ENCODE data around the gene ZNF669. TPM values are rescaled to one million over a fixed set of nuclear protein-coding genes. Genes with fewer than 3 reads are reported as not detected.

ZNF669 gene
- total and polyA plus RNA-seq, 2 experiments from 2014 or later: 13.7 to 25.4 TPM

- Mint-ChIP-seq H3K4me1 (peaks cover 6% of the 10 kb centered on the region; the same call in 2 of the 3 replicates), H3K36me3 (ENCODE audit: low read depth) (peaks cover 78% of the 10 kb centered on the region)
- peaks cover 7% of the 10 kb centered on the region; the same call in 1 of the 2 replicates for H3K36me3 ChIP-seq (ENCODE audit: insufficient read depth)
Observed at GRCh38 chr1:247070645-247071044, 33.5 kb downstream of the ZNF669 start.

GRCh38 chr1:247064304-247064703 is 39.9 kb downstream of the ZNF669 start:
- Histone ChIP-seq H4K20me1 (replicated peaks; ENCODE audit: insufficient read depth) (peaks cover 21% of the 10 kb centered on the region; the same call in 1 of the 2 replicates), H3K9me2 (ENCODE audit: insufficient read depth) (no peaks in the 10 kb centered on the region), H3F3A (replicated peaks; ENCODE audit: low read depth) (no peaks in the 10 kb centered on the region), H3K4me1 (ENCODE audit: insufficient read depth) (no peaks in the 10 kb centered on the region), H3K36me3 (ENCODE audit: insufficient read depth) (no peaks in the 10 kb centered on the region), H3K27ac (ENCODE audit: low read depth) (no peak overlapping the region), H3K4me3 (no peak overlapping the region), H3K4me2 (no peak overlapping the region), H3K27me3 (ENCODE audit: insufficient read depth) (no peaks in the 10 kb centered on the region), H2AFZ (no peak overlapping the region), H3K79me2 (replicated peaks; ENCODE audit: insufficient read depth) (peaks cover 98% of the 10 kb centered on the region)
- peaks cover 82% of the 10 kb centered on the region for H3K36me3 Mint-ChIP-seq (ENCODE audit: low read depth)
- no peak overlapping the region for H3K27ac Mint-ChIP-seq
- peaks cover 2% of the 10 kb centered on the region for H3K27me3 Mint-ChIP-seq (ENCODE audit: insufficient read depth, low read depth, poor library complexity)
- DNase-seq (ENCODE audit: low spot score): no peak
- no peak for ATAC-seq
- H3K9me3 Mint-ChIP-seq: peaks cover 36% of the 10 kb centered on the region
- H3K4me1 Mint-ChIP-seq: peaks cover 6% of the 10 kb centered on the region; the same call in 2 of the 3 replicates
- H3K4me3 Mint-ChIP-seq: no peak overlapping the region
- no peak for TF ChIP-seq ZNF331 (CRISPR knock-in tag; IDR thresholded peaks at IDR 0.05; ENCODE audit: low read depth)
- TF ChIP-seq EZH2phosphoT487 (IDR thresholded peaks at IDR 0.05; ENCODE audit: unreplicated experiment): no peak
- no peak for TF ChIP-seq NANOG (IDR thresholded peaks at IDR 0.05; ENCODE audit: borderline replicate concordance)
- no peak for TF ChIP-seq CREB1 (CRISPR knock-in tag; IDR thresholded peaks at IDR 0.05; ENCODE audit: low read depth)
- no peak for TF ChIP-seq POLR2AphosphoS5 (IDR thresholded peaks at IDR 0.05; ENCODE audit: low read depth)
- TF ChIP-seq REST (IDR thresholded peaks at IDR 0.05; ENCODE audit: unreplicated experiment): no peak
- no peak for TF ChIP-seq ETS1 (IDR thresholded peaks at IDR 0.05)
- no peak for TF ChIP-seq CTCF (conservative IDR thresholded peaks at IDR 0.05; ENCODE audit: low read depth in 2 of 2)
- no peak for TF ChIP-seq ZNF114 (CRISPR knock-in tag; IDR thresholded peaks at IDR 0.05)

More at GRCh38 chr1:247070645-247071044, 33.5 kb downstream of the ZNF669 start:
- TF ChIP-seq STAT1 (IDR thresholded peaks at IDR 0.05; ENCODE audit: unreplicated experiment) (no peak), CREB1 (CRISPR knock-in tag; IDR thresholded peaks at IDR 0.05; ENCODE audit: low read depth) (no peak), EZH2 (IDR thresholded peaks at IDR 0.05; ENCODE audit: low read depth, unreplicated experiment) (no peak), ZNF331 (CRISPR knock-in tag; IDR thresholded peaks at IDR 0.05; ENCODE audit: low read depth) (no peak), JUNB (IDR thresholded peaks at IDR 0.05; ENCODE audit: unreplicated experiment) (no peak), REST (IDR thresholded peaks at IDR 0.05; ENCODE audit: unreplicated experiment) (no peak)
- Histone ChIP-seq H3K9me2 (ENCODE audit: insufficient read depth) (no peaks in the 10 kb centered on the region), H3K27ac (ENCODE audit: low read depth) (no peak overlapping the region), H2AFZ (no peak overlapping the region), H3F3A (replicated peaks; ENCODE audit: low read depth) (no peaks in the 10 kb centered on the region), H3K4me1 (ENCODE audit: insufficient read depth) (no peaks in the 10 kb centered on the region), H4K20me1 (replicated peaks; ENCODE audit: insufficient read depth) (peaks cover 29% of the 10 kb centered on the region), H3K79me2 (replicated peaks; ENCODE audit: insufficient read depth) (peaks cover 99% of the 10 kb centered on the region), H3K4me3 (no peak overlapping the region), H3K4me2 (no peak overlapping the region), H3K27me3 (ENCODE audit: insufficient read depth) (no peaks in the 10 kb centered on the region)
- Mint-ChIP-seq H3K27me3 (ENCODE audit: insufficient read depth, low read depth, poor library complexity) (peaks cover 2% of the 10 kb centered on the region), H3K27ac (no peak overlapping the region), H3K4me3 (no peak overlapping the region), H3K9me3 (peaks cover 63% of the 10 kb centered on the region)
- ATAC-seq: no peak
- DNase-seq (ENCODE audit: low spot score): no peak
